Mesendoderm (in vitro differentiated cells): Measurements from ENCODE around the gene TLL2.

ENCODE experiments used
- DNase-seq: peaks from one replicate; pipeline ENCODE4 v3.0.0; 2013
- H2AK5ac ChIP-seq: 2 replicates; pipeline ENCODE4 v1.6.1; 2013; ENCODE audit warnings: low read length, inconsistent platforms
- H2BK120ac ChIP-seq: 2 replicates; pipeline ENCODE4 v1.6.1; 2013; ENCODE audit warnings: low read depth, mild to moderate bottlenecking, low read length, moderate library complexity, mixed read lengths
- H2BK15ac ChIP-seq: replicated peaks from 2 replicates; pipeline ENCODE4 v1.6.1; 2013; ENCODE audit warnings: low read depth, mild to moderate bottlenecking, moderate library complexity
- H2BK5ac ChIP-seq: 2 replicates; pipeline ENCODE4 v1.6.1; 2013; ENCODE audit warnings: low read length, inconsistent platforms
- H3K18ac ChIP-seq: 2 replicates; pipeline ENCODE4 v1.6.1; 2013; ENCODE audit warnings: mild to moderate bottlenecking, low read length, mixed read lengths
- H3K23ac ChIP-seq: one replicate; pipeline ENCODE4 v1.6.1; 2013; ENCODE audit warnings: low read length
- H3K27ac ChIP-seq: 2 replicates; pipeline ENCODE4 v1.5.1; 2013; ENCODE audit warnings: low read depth, mild to moderate bottlenecking, inconsistent platforms, low read length, moderate library complexity
- H3K27me3 ChIP-seq: 2 replicates; pipeline ENCODE4 v1.6.1; 2013; ENCODE audit warnings: low read length, control low read depth, mild to moderate bottlenecking, inconsistent platforms; ENCODE audit not compliant: insufficient read depth, poor library complexity
- H3K36me3 ChIP-seq: 2 replicates; pipeline ENCODE4 v1.6.1; 2013; ENCODE audit warnings: low read length, inconsistent platforms; ENCODE audit not compliant: control insufficient read depth, insufficient read depth
- H3K4ac ChIP-seq: one replicate; pipeline ENCODE4 v1.6.1; 2013; ENCODE audit warnings: low read depth, mild to moderate bottlenecking, low read length, moderate library complexity
- H3K4me1 ChIP-seq: 2 replicates; pipeline ENCODE4 v1.6.1; 2013; ENCODE audit warnings: low read depth, low read length, inconsistent platforms; ENCODE audit not compliant: control insufficient read depth
- H3K4me2 ChIP-seq: 2 replicates; pipeline ENCODE4 v1.6.1; 2013; ENCODE audit warnings: low read length
- H3K4me3 ChIP-seq: 2 replicates; pipeline ENCODE4 v1.5.1; 2013; ENCODE audit warnings: mild to moderate bottlenecking, low read length
- H3K56ac ChIP-seq: one replicate; pipeline ENCODE4 v1.6.1; 2013; ENCODE audit warnings: low read length
- H3K79me1 ChIP-seq: 2 replicates; pipeline ENCODE4 v1.6.1; 2013; ENCODE audit warnings: low read length, inconsistent platforms
- H3K79me2 ChIP-seq: 2 replicates; pipeline ENCODE4 v1.6.1; 2013; ENCODE audit warnings: mild to moderate bottlenecking, low read length; ENCODE audit not compliant: control insufficient read depth, insufficient read depth
- H3K9ac ChIP-seq: 2 replicates; pipeline ENCODE4 v1.6.1; 2013; ENCODE audit warnings: low read length, inconsistent platforms
- H4K5ac ChIP-seq: one replicate; pipeline ENCODE4 v1.6.1; 2013; ENCODE audit warnings: low read length
- H4K8ac ChIP-seq: one replicate; pipeline ENCODE4 v1.6.1; 2013; ENCODE audit warnings: low read depth, mild to moderate bottlenecking, control low read depth, low read length, moderate library complexity
- WGBS: extraction: QIAGEN DNeasy Blood & Tissue Kit; methylation state at CpG from one replicate; pipeline ENCODE4 v1.1.7; 2013; ENCODE audit warnings: low lambda C conversion rate, missing lambda C conversion rate; ENCODE audit not compliant: insufficient coverage; ENCODE audit errors: extremely low coverage; 5-methylcytosine and 5-hydroxymethylcytosine counted together

TLL2 gene

DNA sequence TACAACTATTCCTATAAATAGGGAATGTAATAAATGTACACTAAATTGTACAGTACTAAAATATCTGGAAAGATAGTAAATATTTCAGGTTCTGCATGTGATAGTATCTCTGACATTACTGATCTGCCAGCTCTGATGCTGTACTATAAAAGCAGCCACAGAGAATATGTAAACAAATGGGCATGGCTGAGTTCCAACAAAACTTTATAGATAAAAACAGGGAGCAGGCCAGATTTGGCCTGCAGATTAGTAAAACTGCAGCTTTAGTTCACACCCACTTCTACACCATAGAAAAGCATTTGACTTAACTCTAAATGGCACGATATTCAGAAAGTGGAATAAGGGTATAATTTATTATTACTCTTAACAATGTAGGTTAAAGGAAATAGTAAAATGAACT lies 18.8 kb upstream of the TLL2 start:
- Histone ChIP-seq H4K5ac (no peak overlapping the region), H3K79me2 (no peaks in the 10 kb centered on the region), H3K4me3 (no peak overlapping the region), H3K4me1 (no peaks in the 10 kb centered on the region), H3K9ac (no peak overlapping the region), H4K8ac (no peak overlapping the region), H2AK5ac (no peak overlapping the region), H3K36me3 (no peaks in the 10 kb centered on the region), H3K56ac (no peak overlapping the region), H3K4ac (no peak overlapping the region), H3K18ac (no peak overlapping the region), H3K23ac (no peak overlapping the region), H3K27ac (no peak overlapping the region), H2BK15ac (no peak overlapping the region), H2BK5ac (no peak overlapping the region), H3K79me1 (peaks cover 5% of the 10 kb centered on the region), H3K27me3 (no peaks in the 10 kb centered on the region), H2BK120ac (no peak overlapping the region), H3K4me2 (no peak overlapping the region)
- DNase-seq = no peak
- no CpG with 5 or more reads among the region's 1 CpG for WGBS

DNA sequence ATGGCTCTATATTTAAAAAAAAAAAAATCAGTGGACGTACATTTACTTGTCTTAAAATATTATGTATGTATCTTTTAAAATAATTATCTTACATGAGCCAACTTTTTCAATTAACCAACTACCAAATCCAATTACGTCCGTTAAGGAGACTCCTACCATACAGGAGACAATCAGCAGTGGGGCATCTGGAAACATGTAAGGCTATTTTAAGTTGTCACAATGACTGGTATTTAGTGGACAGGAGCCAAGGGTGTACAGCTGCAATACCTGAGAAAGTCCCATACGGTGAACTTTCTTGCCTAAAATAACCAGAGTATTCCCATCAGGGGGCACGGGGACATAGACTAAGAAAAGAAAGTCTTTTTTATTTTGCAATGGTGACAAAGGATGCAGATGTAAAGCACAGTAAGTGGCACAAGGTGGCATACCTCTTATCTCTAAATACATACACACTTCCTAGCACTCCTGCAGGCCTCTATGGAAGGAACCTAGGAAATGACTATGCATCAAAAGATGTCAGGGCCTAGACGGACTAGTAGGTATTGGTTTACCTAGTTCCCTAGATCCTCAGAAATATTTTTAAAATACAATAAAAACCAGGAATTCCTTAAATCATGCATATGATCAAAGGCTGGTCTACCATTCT lies 16.0 kb upstream of the TLL2 start:
- DNase-seq = no peak
- Histone ChIP-seq H2AK5ac (no peak overlapping the region), H3K4me3 (no peak overlapping the region), H2BK5ac (no peak overlapping the region), H3K79me1 (no peaks in the 10 kb centered on the region), H3K27ac (no peak overlapping the region), H4K8ac (no peak overlapping the region), H3K36me3 (no peaks in the 10 kb centered on the region), H3K18ac (no peak overlapping the region), H3K4ac (no peak overlapping the region), H3K9ac (no peak overlapping the region), H3K79me2 (no peaks in the 10 kb centered on the region), H3K23ac (no peak overlapping the region), H3K4me1 (no peaks in the 10 kb centered on the region), H2BK120ac (no peak overlapping the region), H3K56ac (no peak overlapping the region), H4K5ac (no peak overlapping the region), H3K27me3 (no peaks in the 10 kb centered on the region), H2BK15ac (no peak overlapping the region), H3K4me2 (no peak overlapping the region)
- no CpG with 5 or more reads among the region's 6 CpGs for WGBS

DNA sequence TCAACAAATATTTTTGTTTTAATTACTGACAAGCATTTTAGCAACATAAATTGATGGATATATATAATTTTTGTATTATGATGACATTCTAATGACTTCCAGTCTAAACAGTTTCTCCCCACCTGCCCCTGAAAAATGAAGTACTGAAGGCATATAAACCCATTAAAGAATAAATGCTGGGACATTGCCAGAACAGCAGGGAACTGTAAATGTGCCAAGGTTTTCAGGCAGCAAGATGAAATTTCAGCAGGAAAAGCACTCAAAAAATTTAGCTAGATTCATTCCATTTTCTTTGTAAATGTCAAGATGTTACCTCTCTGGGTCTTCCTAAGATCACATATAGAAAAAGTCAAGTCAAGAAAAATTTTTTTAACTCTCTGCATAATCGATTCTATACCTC lies 11.0 kb upstream of the TLL2 start:
- Histone ChIP-seq H3K36me3 (peaks cover 2% of the 10 kb centered on the region), H3K9ac (no peak overlapping the region), H3K4ac (no peak overlapping the region), H2BK5ac (no peak overlapping the region), H3K79me2 (no peaks in the 10 kb centered on the region), H2BK120ac (no peak overlapping the region), H3K23ac (no peak overlapping the region), H2BK15ac (no peak overlapping the region), H3K4me2 (no peak overlapping the region), H3K79me1 (no peaks in the 10 kb centered on the region), H4K8ac (no peak overlapping the region), H2AK5ac (no peak overlapping the region), H3K27ac (no peak overlapping the region), H3K4me3 (no peak overlapping the region), H3K56ac (no peak overlapping the region), H3K4me1 (no peaks in the 10 kb centered on the region), H3K18ac (no peak overlapping the region), H3K27me3 (no peaks in the 10 kb centered on the region), H4K5ac (no peak overlapping the region)
- no CpG with 5 or more reads among the region's 1 CpG for WGBS
- DNase-seq = no peak

DNA sequence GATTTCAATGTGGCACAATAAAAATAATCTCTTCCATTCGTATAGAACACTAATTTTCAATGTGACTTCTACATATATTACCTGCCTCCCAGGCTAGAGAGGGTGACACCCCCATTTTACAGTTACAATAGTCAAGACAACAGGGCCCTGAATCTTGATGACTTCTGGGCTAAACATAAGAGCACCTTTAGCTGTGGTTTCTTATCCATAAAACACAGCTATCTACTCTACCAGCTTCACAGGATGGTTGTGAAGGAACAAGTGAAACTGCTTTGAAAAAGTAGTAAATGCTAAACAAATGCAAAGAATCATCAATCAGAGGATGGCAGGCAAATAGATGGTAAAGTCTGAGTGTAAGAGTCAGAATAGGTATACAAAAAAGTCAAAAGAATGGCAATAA lies 3.6 kb upstream of the TLL2 start:
- DNase-seq = no peak

DNA sequence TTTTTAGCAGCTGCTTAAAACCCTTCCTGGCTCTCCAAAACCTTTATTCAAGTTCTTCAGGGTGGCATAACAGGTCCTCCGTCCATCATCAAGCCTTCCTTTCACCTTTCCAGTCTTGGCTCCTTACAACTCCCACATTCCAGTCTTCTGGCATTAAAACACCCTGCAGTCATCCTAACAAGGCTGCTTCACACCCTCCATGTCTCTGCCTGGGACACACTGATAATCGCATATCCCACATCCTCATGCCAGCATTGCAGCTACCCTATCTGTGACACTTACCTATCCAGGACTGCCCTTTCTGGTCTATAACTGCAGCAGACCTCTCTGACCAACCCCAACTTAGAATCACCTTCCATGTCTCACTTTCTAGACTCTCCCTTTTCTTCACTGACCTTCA lies 2.6 kb upstream of the TLL2 start:
- H3K56ac ChIP-seq = no peak overlapping the region
- no peaks in the 10 kb centered on the region for H3K79me1 ChIP-seq
- no peak overlapping the region for H4K5ac ChIP-seq
- H4K8ac ChIP-seq = no peak overlapping the region
- H3K4me1 ChIP-seq = no peaks in the 10 kb centered on the region
- H2BK5ac ChIP-seq = no peak overlapping the region
- H3K27me3 ChIP-seq = peaks cover 14% of the 10 kb centered on the region
- no peak overlapping the region for H3K18ac ChIP-seq
- no peak overlapping the region for H3K27ac ChIP-seq
- no peak overlapping the region for H2AK5ac ChIP-seq
- WGBS = no CpG with 5 or more reads among the region's 2 CpGs
- H3K4me3 ChIP-seq = no peak overlapping the region
- no peak overlapping the region for H3K23ac ChIP-seq
- no peaks in the 10 kb centered on the region for H3K79me2 ChIP-seq
- no peak overlapping the region for H2BK120ac ChIP-seq
- no peaks in the 10 kb centered on the region for H3K36me3 ChIP-seq
- H2BK15ac ChIP-seq = no peak overlapping the region
- H3K4ac ChIP-seq = no peak overlapping the region
- DNase-seq = peak; percentile 15
- no peak overlapping the region for H3K4me2 ChIP-seq
- H3K9ac ChIP-seq = no peak overlapping the region

More for the DNA sequence above, 3.6 kb upstream of the TLL2 start:
- H2AK5ac ChIP-seq = no peak overlapping the region
- peaks cover 2% of the 10 kb centered on the region for H3K36me3 ChIP-seq
- no peak overlapping the region for H4K8ac ChIP-seq
- no peak overlapping the region for H3K27ac ChIP-seq
- H4K5ac ChIP-seq = no peak overlapping the region
- H3K4ac ChIP-seq = no peak overlapping the region
- H3K79me1 ChIP-seq = no peaks in the 10 kb centered on the region
- peaks cover 8% of the 10 kb centered on the region for H3K27me3 ChIP-seq
- no peak overlapping the region for H2BK15ac ChIP-seq
- no peak overlapping the region for H3K23ac ChIP-seq
- H2BK120ac ChIP-seq = no peak overlapping the region
- no peaks in the 10 kb centered on the region for H3K4me1 ChIP-seq
- H3K4me3 ChIP-seq = no peak overlapping the region
- H3K18ac ChIP-seq = no peak overlapping the region
- no peak overlapping the region for H3K4me2 ChIP-seq
- H2BK5ac ChIP-seq = no peak overlapping the region
- H3K56ac ChIP-seq = no peak overlapping the region
- no peaks in the 10 kb centered on the region for H3K79me2 ChIP-seq
- WGBS = no CpG with 5 or more reads among the region's 1 CpG
- H3K9ac ChIP-seq = no peak overlapping the region

DNA sequence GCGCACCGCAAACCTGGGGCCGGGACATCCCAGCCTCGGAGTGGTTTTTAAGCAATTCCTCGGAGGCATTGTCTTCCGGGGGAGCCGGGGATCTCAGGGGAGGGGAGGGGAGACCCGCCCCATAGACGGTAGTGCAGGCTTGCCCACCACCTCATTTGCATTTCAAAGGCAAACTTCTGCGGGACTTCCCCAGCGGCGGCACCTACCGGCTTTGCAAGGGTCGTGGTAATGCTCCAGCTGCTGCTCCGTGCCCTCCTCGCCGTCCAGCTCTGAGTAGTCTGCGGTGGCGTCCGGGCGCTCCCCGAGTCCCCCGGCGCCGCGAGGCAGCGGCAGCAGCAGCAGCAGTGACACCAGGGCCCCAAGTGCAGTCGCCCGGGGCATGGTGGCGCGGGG lies 425 bp downstream of the TLL2 start:
- Histone ChIP-seq H3K79me2 (no peaks in the 10 kb centered on the region), H2AK5ac (no peak overlapping the region), H3K4me3 (peak overlapping the region; percentile 12), H3K4ac (no peak overlapping the region), H2BK5ac (no peak overlapping the region), H2BK120ac (no peak overlapping the region), H3K56ac (peak overlapping the region; percentile 83), H3K27me3 (peaks cover 14% of the 10 kb centered on the region), H3K4me2 (peak overlapping the region; percentile 67), H3K36me3 (no peaks in the 10 kb centered on the region), H3K18ac (no peak overlapping the region), H3K23ac (no peak overlapping the region), H4K8ac (no peak overlapping the region), H3K27ac (no peak overlapping the region), H4K5ac (no peak overlapping the region), H3K4me1 (no peaks in the 10 kb centered on the region), H3K79me1 (no peaks in the 10 kb centered on the region), H2BK15ac (no peak overlapping the region), H3K9ac (peak overlapping the region; percentile 54)
- DNase-seq = no peak
- no CpG with 5 or more reads among the region's 31 CpGs for WGBS
